HEK293T (cell line): ENCODE results near the gene CACUL1.

Experiments used
- ARNT ChIP-seq: fragments of 450-650 bp; IDR thresholded peaks from 2 replicates; pipeline ENCODE4 v1.6.1; 2017; ENCODE audit warnings: mild to moderate bottlenecking
- BHLHE40 ChIP-seq: fragments of 450-650 bp; IDR thresholded peaks from 2 replicates; pipeline ENCODE4 v1.6.1; 2016; ENCODE audit warnings: mild to moderate bottlenecking, moderate library complexity, borderline replicate concordance
- CTBP1 ChIP-seq: fragments of 450-650 bp; IDR thresholded peaks from 2 replicates; pipeline ENCODE4 v1.6.1; 2016; ENCODE audit warnings: borderline replicate concordance
- ELF4 ChIP-seq: fragments of 450-650 bp; IDR thresholded peaks from 2 replicates; pipeline ENCODE4 v1.6.1; 2017; ENCODE audit warnings: antibody characterized with exemption
- FOXA1 ChIP-seq: fragments of 450-650 bp; IDR thresholded peaks from 2 replicates; pipeline ENCODE4 v1.6.1; 2016; ENCODE audit warnings: mild to moderate bottlenecking
- FOXK2 ChIP-seq: fragments of 450-650 bp; IDR thresholded peaks from 2 replicates; pipeline ENCODE4 v1.6.1; 2016; ENCODE audit warnings: mild to moderate bottlenecking
- FOXM1 ChIP-seq: fragments of 450-650 bp; IDR thresholded peaks from 2 replicates; pipeline ENCODE4 v1.6.1; 2017; ENCODE audit warnings: mild to moderate bottlenecking, borderline replicate concordance
- HDGF ChIP-seq: fragments of 450-650 bp; IDR thresholded peaks from 2 replicates; pipeline ENCODE4 v1.6.1; 2017; ENCODE audit warnings: antibody characterized with exemption, borderline replicate concordance
- NFRKB ChIP-seq: fragments of 450-650 bp; IDR thresholded peaks from 2 replicates; pipeline ENCODE4 v1.6.1; 2016; ENCODE audit warnings: mild to moderate bottlenecking, moderate library complexity
- SP1 ChIP-seq: fragments of 450-650 bp; IDR thresholded peaks from 2 replicates; pipeline ENCODE4 v1.6.1; 2017
- TARDBP ChIP-seq: fragments of 450-650 bp; IDR thresholded peaks from 2 replicates; pipeline ENCODE4 v1.6.1; 2016

- TF ChIP-seq NFRKB (no peak), SP1 (no peak), CTBP1 (0 out of 2 replicates have a peak, but pooled peaks have one; percentile 10), ARNT (no peak), TARDBP (no peak), ELF4 (no peak), FOXM1 (no peak), FOXA1 (no peak), HDGF (no peak), FOXK2 (no peak), BHLHE40 (no peak)
Measured at GRCh38 chr10:118753331-118754228, 1.2 kb downstream of the CACUL1 start.
